Activated naive CD4-positive, alpha-beta T cell treated with Interleukin-2 at 50 U/mL for 16 hours (primary cell): ENCODE results near the gene SLC25A28.
A peak's percentile ranks its signal among the peaks of the same experiment; 100 is the strongest.
"Not testable (repeated sequence)": the region's sequence is repeated elsewhere in the genome, so short reads cannot be mapped to it uniquely, and the experiment has no call there.

ENCODE experiments used
- DNase-seq: peaks from one replicate; pipeline ENCODE4 v3.0.0-alpha.2; 2020

Gene SLC25A28

DNA sequence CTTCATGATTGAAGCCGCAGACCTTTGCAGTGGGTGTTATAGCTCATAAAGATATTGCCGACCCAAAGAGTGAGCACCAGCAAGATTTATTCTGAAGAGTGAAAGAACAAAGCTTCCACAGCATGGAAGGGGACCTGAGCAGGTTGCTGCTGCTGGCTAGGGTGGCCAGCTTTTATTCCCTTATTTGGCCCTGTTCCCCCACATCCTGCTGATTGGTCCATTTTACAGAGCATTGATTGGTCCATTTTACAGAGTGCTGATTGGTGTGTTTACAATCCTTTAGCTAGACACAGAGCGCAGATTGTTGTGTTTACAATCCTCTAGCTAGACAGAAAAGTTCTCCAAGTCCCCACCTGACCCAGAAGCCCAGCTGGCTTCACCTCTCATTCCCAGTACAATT, 4.9 kb upstream of the SLC25A28 start:
- DNase-seq = not testable (repeated sequence)

DNA sequence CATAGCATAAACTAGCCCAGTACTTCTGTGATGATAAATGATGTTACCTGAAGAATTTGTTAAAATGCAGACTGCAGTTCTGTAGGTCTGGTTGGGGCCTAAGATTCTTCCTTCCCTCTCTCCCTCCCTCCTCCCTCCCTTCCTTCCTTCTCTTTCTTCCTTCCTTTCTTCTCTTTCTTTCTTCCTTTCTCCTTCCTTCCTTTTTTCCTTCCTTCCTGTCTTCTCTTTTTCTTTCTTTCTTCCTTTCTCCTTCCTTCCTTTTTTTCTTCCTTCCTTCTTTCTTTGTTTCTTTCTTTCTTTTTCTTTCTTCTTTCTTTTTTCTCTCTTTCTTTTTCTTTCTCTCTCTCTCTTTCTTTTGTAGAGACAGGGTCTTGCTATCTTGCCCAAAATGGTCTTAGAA, 3.7 kb upstream of the SLC25A28 start:
- no peak for DNase-seq

DNA sequence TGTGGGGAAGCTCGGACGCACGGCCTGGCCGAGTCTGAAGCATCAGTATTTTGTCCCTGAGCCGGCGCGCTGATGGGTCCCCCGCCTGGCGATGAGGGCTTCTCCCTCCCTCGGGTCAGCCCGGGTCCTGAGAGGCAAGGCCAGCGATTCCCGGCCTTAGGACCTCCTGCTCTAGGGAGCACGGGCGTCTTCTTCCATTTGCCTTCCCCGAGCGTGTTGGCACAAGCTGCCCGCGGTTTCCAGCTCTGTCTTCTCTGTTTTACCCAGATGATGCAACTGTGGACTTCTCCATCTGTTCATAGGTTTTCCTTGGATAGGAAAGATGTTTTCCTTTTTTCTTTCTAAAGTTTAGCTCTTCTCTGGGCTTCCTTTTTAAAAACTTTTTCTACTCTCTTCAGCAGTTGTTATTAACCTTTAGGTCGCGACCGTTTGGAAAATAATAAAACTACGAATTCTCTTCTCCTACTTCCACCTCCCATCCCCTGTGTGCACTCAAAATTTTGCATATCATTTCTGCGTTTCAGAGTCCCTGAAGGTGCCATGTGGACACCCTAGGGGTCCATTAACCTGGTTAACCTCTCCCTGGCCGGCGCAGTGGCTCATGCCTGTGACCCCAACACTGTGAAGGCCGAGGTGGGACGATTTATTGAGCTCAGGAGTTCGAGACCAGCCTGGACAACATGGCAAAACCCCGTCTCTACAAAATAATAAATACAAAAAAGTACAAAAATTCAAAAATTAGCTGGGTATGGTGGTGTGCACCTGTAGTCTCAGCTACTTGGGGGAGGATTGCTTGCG, 1.4 kb upstream of the SLC25A28 start:
- DNase-seq = no peak

DNA sequence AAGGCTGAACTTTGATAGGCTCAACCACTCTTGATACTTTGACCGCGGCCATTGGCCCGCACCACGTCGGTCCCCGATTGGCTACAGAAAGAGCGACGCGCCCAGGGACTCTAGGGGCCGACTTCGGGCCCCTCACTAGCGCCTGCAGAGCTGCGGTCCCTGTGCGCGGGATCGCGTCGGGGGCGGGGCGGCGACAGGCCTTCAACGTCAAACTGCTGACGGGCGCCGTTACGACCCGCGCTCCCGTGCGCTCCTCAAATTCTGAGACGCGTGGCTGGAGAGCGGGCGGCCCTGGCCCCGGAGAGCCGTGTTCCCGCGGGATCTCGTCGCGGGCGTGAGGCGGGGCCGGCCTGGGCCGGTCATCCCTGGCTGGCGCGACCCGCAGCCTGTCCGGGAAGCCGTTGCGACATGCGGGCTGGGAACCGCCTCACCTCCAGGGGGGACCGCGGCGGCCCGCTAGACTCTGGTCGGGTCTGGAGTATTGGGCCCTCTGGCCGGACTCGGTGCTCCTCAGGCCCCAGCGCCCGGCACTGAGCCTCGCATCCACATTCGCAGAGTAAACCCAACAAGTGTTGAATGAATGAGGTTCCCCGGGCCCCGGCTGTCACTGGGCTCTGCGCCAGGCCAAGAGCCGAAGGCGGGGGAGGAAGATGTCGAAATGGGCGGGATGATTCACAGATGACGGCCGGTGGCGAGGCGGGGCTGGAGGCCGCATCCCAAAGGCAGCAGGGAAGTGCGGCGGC, 643 bp upstream of the SLC25A28 start:
- peak; percentile 92 for DNase-seq

DNA sequence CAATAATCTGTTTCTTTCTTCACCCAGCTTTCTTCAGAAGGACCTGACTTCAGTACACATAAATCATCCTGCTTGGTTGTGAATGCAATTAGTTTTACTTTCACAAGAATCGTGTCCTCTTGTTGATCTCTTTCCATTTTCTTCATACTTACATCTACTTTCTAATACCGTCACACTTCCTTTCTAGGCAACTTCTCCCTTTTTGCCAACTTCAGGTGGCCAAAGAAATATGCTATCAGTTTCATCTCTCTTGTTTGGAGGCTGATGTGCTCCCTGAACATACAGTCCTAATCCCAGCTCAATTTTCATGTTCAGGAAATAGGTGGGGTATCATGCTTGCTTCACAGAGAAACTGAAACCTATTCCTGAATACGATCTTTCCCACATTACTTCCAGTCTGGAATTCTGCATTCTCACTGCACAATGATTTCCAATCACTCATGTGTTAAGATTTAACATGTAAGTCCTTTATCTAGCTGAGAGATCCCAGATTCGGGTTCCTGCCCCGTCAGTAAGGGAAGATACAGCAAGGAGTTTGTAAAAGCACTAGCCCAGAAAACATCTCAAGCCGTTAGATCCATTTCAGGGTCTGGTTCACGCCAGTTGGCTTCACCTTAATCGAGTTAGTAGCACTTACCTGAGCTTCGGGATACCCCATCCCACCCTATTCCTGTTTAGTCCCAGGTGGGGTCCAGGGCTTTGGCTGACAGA, 994 bp downstream of the SLC25A28 start:
- DNase-seq = no peak

DNA sequence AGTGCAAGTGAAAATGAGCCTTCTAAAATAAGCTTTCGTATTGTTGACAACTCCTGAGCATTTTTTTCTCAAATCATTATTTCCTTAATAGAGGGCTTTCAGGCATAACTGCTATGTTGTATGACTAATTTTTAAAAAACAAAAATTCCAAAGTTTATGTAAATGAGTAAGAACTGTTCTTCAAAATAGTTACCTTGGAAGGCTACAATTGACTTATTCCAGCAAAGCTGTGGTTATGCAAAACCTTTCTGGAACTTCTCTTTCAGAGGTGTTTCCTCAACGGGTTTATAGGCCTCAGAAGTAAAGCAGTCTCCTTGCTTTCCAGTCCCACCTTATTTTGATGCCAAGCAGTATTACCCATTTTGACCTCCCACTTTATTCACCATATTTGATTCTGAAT, 2.5 kb downstream of the SLC25A28 start:
- no peak for DNase-seq

DNA sequence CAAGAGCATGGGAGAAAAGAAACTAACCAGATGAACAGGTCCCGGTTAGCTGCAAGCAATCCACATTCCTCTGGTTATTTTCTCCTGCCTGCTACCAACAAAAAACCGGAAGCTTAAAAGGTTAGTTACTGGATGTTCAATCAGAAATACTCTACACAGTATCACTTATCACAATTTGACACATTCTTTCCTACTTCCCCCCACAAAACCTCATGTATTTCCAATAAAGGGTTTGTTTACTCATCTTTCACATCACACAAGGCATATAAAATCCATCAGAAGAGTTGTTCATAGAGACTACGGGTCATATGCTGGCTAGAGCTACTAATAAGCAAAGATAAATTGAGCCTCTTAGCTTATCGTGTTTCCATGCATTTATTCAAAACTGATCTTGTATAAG, 4.8 kb downstream of the SLC25A28 start:
- no peak for DNase-seq

DNA sequence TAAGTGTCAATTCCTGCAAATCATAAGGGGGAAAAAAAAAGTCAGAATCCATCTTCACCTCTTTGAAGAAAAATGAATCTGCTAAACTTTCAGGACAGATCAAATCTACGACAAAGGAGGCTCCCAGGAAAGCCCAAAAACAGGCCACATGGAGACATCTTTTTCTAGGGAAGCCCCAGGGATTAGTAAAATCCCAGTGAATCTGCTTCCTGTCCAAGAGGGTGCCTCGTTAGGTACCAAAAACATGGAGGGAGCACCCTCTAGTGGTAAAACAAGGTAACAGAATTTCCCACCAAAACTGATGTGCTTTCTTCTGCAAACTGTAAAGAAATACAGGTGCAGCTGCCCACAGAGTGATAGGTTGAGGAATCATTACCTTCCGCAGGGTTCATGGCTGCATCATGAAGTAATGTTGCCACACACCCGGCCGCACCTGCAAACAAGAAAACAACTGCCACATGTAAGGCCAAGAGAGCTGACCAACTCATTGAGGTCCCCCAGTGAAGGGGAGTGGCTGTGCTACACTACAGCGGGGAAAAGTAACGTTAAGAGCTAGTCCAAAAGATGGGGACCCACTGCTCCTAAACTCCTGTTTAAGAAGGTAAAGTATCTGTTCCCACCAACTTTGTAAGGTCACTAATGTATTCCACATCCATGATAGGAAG, 7.9 kb downstream of the SLC25A28 start:
- DNase-seq = no peak

DNA sequence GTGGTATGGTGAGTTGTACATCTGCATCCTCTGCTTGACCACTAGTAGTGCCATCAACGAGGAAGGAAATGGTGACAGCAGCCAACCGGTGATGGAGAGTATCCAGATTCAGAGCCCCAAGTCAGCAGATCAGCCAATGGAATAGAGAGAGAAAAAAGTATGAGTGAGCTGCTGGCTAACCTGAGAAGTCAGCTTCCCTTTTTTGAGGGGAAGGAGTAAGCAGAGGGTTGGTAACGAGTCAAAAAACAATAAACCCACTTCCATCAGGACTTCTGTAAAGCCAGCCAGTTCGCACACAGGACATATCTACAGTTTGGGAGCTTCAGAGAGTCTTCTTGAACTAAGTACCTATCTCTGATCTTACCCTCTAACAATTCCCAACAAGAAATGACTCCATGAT, 8.9 kb downstream of the SLC25A28 start:
- no peak for DNase-seq

DNA sequence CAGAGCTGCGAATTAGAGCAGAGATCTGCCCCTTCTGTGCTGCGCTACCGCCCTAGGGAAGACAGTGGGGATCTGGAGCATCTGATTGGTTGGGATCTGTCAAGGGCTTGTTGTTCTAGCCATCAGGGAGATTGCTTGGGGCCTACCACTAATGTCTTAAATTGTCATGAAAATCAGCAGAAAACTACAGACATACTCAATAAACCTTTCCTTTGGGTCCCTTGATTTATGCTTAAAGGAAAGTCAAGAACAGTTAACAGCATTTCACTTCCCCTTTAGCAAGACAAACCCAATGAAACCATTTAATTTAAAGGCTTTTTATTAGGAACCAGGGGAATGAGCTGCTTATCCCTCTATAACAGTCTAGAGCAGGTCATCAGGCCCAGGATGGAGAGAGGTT, 10.0 kb downstream of the SLC25A28 start:
- no peak for DNase-seq

DNA sequence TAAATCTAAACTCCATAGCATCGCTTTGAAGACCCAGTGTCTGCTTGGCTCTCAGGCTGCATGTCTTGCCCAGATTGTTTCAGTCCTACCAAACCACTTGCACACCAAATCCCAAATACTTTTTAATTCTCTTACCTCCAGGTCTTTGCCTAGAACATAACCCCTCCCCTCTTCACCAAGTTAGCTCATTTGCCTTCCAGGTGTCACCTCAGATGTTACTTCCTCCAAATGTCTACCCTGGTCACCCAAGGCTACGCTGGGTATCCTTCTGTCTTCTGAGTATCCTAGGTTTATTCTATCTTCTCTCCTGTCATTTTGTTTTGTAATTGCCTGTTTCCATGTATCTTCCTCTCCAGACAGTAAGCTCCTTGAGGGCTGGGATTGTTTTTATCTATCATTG, 11.1 kb downstream of the SLC25A28 start:
- DNase-seq = no peak

DNA sequence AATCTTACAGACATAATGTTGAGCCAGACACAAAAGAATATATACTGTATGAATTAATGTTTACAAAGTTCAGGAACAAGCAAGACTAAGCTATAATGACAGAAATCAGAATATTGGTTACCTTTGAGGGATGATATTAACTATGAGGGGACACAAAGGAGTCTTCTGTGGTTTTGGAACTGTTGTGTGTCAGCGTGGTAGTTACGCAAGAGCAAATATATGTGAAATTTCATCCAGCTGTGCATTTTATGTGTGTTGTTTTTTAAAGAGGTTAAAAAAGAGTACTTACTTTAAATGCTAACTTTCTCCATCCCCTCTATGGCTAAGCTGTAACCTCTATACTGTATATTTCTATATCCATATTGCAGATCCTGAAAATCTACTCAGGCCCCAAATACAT, 14.9 kb downstream of the SLC25A28 start:
- no peak for DNase-seq

DNA sequence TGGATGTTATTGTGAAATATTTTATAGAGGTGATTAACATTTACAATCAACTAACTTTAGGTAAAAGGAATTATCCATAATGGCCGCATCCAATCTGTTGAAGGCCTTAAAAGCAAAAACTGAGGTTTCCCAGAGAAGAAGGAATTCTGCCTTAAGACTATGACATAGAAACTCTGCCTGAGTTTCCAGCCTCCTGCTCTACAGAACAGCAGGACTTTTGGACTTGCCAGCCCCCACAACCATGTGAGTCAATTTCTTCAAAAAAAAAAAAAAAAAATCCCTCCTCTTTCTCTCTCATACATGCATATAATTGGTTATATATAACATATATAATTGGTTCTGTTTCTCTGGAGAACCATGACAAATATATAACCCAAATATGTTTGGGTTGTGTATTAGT, 15.4 kb downstream of the SLC25A28 start:
- no peak for DNase-seq

DNA sequence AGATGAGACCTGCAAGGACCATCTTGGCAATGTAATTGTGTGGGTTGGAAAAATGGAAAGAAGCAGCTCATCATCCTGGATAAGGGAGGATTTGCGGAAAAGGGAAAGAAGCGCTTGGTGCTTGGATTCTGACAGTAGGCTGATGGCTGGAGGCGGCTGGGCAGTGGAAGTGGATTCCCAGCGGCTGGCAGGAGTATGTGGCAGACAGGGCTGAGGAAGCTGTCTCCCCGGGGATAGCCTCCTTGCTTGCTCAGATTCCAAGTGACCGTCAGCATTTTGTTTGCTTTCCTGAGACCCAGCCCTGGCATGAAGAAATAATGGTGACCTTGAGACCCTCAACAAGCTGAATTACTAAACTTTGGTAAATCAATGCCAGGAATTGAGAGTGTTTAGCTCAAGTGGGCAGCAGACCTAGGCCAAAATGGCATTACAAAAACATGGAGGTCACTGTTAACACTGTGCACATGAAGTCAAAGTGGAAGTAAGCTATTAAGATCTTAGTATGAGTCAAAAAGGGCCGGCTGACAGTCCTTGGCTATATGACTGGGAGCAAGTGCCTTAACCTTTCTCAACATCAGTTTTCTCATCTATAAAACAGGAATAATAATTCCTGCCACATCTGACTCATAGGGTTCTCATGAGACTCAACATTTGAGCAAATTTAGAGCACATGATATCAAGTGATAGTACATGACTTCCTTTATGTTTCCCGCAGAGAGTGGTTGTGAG, 21.3 kb downstream of the SLC25A28 start:
- DNase-seq = no peak

DNA sequence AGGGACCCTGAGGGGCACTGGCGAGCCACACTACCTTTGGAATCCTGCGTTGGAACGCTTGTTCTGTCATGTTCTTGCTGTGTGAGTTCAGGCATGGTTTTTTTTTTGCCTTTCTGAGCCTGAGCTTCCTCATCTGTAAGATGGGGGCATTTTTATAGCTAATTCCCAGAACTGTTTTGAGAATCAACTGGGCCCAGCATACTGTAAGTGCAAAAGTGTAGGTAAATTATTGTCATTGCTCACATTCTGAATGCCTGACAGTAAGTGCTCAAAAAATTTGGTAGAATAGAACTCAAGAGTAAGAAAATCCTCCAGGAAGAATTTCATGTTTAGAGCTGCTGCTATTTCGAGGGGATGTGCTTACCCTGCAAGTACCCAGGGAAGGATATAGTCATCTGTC, 22.2 kb downstream of the SLC25A28 start:
- DNase-seq = no peak

DNA sequence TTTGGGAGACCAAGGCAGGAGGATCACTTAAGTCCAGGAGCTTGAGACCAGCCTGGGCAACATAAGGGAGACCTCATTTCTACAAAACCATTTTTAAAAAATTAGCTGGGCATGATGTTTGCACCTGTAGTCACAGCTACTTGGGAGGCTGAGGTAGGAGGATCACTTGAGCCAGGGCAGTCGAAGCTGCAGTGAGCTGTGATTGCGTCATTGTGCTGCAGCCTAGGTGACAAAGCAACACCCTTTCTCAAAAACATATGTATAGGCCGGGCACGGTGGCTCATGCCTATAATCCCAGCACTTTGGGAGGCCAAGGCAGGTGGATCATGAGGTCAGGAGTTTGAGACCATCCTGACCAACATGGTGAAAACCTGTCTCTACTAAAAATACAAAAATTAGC, 23.5 kb downstream of the SLC25A28 start:
- not testable (repeated sequence) for DNase-seq

DNA sequence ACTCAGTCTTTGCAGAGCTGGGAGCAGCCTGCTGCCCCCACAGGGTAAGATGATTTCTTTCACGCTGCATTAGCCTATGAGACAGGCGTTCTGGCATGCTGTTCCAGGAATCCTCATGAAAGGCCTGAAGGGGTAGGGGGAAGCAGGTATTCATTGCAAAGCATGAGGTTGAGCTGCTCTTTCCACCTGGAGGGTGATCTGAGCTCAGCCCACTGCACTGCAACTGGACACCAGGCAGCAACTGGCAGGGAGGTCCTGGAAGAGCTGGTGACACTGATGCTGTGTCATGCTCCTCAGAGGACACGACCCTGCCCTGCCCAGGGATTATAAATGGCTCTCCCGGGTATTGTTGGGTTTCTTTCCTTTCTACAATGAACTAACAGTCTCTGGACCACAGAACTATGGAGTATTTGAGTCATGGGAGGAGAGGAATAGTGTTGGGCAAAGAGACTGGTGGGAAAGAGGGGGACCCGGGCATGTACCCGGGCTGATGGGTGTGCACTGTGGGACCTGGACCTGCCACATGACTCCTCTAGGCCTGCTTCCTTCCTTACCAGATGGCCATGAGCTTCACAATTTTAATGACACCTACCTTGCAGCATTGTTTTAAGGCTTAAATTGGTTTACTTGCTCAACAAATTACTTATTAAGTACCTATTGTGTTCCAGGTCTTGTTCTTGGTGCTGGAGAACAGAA, 24.3 kb downstream of the SLC25A28 start:
- no peak for DNase-seq

DNA sequence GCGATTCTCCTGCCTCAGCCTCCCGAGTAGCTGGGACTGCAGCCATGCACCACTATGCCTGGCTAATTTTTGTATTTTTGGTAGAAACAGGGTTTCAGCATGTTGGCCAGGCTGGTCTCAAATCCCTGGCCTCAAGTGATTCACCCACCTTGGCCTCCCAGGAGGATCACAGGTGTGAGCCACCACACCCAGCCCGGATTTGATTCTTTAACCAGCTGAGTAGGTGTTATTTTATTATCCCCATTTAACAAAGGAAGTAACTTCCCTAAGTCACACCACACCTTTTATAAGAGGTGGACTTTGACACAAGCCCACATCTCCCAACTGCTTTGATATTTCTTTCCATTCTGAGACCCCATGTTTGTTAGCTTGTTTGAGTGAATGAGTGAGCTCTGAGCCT, 25.0 kb downstream of the SLC25A28 start:
- DNase-seq = no peak

DNA sequence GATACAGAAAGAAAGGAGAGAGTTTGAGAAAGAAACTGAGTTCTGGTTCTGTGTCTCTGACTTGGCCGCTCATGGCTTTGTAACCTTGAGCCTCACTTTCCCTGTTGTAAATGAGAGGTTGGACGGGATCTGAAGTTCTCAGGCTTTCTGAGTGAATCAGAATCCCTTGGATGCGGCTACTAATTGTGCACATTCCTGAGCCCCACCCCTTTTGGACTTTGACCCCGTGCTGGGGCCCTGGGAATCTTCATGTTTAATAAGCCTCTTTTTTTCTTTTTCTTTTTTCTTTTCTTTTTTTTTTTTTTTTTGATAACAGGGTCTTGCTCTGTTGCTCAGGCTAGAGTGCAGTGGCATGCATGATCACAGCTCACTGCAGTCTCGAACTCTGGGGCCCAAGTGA, 26.9 kb downstream of the SLC25A28 start:
- no peak for DNase-seq

DNA sequence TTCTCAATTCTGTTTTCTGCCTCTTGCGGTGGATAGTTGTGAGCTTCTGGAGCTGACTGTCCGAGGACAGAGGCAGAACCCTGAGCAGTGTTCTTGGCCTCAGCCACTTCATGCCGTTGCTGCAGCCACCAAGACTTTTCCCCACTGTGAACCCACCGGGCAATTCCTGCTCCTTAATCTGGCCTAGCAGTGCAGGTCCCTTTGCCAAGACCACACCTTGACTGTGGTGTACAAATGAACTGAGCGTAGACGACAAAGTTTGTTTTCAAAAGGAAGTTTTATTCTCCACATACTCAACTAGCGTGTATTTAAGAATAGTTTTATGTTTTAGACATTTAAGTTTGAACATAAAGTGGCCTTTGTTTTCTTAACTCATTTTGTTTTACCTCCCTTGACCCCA, 29.4 kb downstream of the SLC25A28 start:
- no peak for DNase-seq

DNA sequence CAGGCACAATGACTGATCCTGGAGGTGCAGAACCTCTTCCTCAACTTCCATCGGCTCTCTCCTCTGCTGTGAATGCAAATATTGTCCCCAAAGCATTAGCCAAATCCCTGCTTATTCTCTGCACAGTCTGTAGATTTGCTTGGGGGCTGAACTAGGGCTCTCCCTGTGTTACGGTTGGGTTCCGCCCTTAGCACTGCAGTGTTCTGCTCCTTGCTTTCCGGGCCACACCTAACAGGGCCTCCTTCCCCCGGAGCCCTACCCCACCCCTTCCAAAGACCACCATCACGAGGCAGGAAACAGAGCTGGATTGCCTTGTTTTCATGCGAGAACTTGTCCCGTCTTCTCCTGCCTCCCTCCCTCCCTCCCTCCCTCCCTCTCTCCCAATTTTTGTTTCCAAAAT, 36.6 kb downstream of the SLC25A28 start:
- DNase-seq = no peak

DNA sequence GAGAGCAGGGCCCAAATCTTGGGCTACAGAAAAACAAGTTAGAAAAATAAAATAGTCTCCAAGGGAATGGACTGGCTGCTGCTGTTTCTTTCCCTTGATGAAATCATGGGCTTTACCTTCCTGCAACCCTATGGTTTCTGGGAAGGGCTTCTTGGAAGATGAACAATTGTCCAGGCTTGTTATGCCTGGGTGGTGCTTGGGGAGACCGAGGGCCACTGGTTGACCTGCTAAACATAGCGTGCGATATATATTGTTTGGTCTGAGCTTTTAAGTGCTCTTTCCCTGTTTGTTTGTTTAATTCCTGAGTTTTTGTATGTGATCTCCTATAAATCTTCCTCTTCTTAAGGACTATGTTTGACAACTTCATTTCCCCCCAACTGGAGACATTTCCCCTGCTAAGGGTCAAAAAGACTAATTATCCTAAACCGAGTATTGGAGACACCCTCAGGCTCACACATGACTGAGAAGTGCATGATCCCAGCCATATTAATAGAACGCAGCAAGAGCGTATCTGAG, 37.9 kb downstream of the SLC25A28 start:
- no peak for DNase-seq
